MM.1S (cell line): Measurements from ENCODE around the gene CRKL.

Source experiments
- EZH2 ChIP-seq: fragments of 300-600 bp; sonication (generic); optimal IDR thresholded peaks from 2 replicates; pipeline ENCODE3; 2017; ENCODE audit warnings: low read depth, mild to moderate bottlenecking, antibody characterized with exemption, low read length, mixed read lengths
- EZH2phosphoT487 ChIP-seq: fragments of 300-600 bp; sonication (generic); IDR thresholded peaks from 2 replicates; pipeline ENCODE4 v1.6.1; 2018; ENCODE audit warnings: antibody characterized with exemption, low read length
- TF ChIP-seq, protein P1 (sequence below): fragments of 300-600 bp; sonication (generic); IDR thresholded peaks from 2 replicates; pipeline ENCODE4 v1.5.1; 2016; ENCODE audit warnings: antibody characterized with exemption, low read length, mixed read lengths

GRCh38 chr22:20975541-20976290, 58.5 kb downstream of the CRKL start:
- TF ChIP-seq, protein P1, sequence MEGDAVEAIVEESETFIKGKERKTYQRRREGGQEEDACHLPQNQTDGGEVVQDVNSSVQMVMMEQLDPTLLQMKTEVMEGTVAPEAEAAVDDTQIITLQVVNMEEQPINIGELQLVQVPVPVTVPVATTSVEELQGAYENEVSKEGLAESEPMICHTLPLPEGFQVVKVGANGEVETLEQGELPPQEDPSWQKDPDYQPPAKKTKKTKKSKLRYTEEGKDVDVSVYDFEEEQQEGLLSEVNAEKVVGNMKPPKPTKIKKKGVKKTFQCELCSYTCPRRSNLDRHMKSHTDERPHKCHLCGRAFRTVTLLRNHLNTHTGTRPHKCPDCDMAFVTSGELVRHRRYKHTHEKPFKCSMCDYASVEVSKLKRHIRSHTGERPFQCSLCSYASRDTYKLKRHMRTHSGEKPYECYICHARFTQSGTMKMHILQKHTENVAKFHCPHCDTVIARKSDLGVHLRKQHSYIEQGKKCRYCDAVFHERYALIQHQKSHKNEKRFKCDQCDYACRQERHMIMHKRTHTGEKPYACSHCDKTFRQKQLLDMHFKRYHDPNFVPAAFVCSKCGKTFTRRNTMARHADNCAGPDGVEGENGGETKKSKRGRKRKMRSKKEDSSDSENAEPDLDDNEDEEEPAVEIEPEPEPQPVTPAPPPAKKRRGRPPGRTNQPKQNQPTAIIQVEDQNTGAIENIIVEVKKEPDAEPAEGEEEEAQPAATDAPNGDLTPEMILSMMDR = no peak
- no peak for TF ChIP-seq EZH2phosphoT487
- no peak for TF ChIP-seq EZH2
